Measurements from ENCODE around the gene MTUS2.

DNA sequence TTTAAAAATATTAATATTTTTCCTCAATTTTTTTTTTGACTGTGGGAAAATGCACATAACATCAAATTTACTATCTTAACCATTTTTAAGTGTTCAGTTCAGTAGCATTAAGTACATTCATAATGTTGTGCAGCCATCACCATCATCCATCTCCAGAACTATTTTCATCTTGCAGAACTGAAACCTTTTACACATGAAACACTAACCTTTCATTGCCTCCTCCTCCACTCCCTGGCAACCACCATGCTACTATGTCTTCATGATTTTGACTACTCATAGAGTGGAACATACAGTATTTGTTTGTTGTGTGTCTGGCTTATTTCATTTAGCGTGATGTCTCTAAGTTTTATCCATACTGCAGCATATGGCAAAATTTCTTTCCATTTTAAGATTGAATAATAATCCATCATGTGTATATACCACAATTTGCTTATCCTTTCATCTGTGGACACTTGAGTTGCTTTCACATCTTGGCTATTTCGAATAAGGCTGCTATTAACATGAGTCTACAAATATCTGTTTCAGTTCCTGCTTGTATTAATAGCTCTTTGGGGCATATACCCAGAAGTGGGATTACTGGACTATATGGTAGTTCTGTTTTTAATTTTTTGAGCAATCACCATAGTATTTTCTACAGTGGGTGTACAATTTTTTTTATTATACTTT, 376.4 kb downstream of the MTUS2 start:
- no peak for TF ChIP-seq SMC3 (conservative IDR thresholded peaks at IDR 0.05; ENCODE audit: poor library complexity)
- TF ChIP-seq, protein P1, sequence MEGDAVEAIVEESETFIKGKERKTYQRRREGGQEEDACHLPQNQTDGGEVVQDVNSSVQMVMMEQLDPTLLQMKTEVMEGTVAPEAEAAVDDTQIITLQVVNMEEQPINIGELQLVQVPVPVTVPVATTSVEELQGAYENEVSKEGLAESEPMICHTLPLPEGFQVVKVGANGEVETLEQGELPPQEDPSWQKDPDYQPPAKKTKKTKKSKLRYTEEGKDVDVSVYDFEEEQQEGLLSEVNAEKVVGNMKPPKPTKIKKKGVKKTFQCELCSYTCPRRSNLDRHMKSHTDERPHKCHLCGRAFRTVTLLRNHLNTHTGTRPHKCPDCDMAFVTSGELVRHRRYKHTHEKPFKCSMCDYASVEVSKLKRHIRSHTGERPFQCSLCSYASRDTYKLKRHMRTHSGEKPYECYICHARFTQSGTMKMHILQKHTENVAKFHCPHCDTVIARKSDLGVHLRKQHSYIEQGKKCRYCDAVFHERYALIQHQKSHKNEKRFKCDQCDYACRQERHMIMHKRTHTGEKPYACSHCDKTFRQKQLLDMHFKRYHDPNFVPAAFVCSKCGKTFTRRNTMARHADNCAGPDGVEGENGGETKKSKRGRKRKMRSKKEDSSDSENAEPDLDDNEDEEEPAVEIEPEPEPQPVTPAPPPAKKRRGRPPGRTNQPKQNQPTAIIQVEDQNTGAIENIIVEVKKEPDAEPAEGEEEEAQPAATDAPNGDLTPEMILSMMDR (IDR thresholded peaks at IDR 0.05; ENCODE audit: poor library complexity, severe bottlenecking), result no peak

All from neural cell (in vitro differentiated cells).